ENCODE results near the gene SGPP1. TPM values are rescaled to one million over a fixed set of nuclear protein-coding genes. Genes with fewer than 3 reads are reported as not detected.
"Not testable (repeated sequence)": the region's sequence is repeated elsewhere in the genome, so short reads cannot be mapped to it uniquely, and the experiment has no call there.

The SGPP1 gene
- total RNA-seq, 2 experiments from 2014 or later = 10.1 to 10.6 TPM

GRCh38 chr14:63715360-63715759 lies 12.5 kb downstream of the SGPP1 start:
- DNase-seq = no peak
- CTCF ChIA-PET = no interaction called here
- H3K36me3 Mint-ChIP-seq (ENCODE audit: low read depth) = peaks cover 21% of the 10 kb centered on the region
- H3K27me3 Mint-ChIP-seq (ENCODE audit: low read depth) = no peaks in the 10 kb centered on the region
- peaks cover 14% of the 10 kb centered on the region for H3K9me3 Mint-ChIP-seq
- H3K27ac Mint-ChIP-seq = peak overlapping the region; percentile 24
- H3K4me3 Mint-ChIP-seq = no peak overlapping the region
- intact Hi-C loops (cut with micrococcal nuclease) = no loop called here
- H3K4me1 Mint-ChIP-seq (ENCODE audit: low read depth) = peaks cover 26% of the 10 kb centered on the region

GRCh38 chr14:63713764-63714163 lies 14.1 kb downstream of the SGPP1 start:
- CTCF ChIA-PET = no interaction called here
- Mint-ChIP-seq H3K4me3 (no peak overlapping the region), H3K36me3 (ENCODE audit: low read depth) (peaks cover 18% of the 10 kb centered on the region), H3K4me1 (ENCODE audit: low read depth) (peaks cover 30% of the 10 kb centered on the region), H3K27ac (no peak overlapping the region), H3K9me3 (peaks cover 14% of the 10 kb centered on the region), H3K27me3 (ENCODE audit: low read depth) (no peaks in the 10 kb centered on the region)
- DNase-seq = no peak
- intact Hi-C loops (cut with micrococcal nuclease) = loop anchor here (1.0 to 5.0 kb wide), 3 partner anchors 13 to 241 kb away; no protein-coding TSS in a partner anchor

DNA sequence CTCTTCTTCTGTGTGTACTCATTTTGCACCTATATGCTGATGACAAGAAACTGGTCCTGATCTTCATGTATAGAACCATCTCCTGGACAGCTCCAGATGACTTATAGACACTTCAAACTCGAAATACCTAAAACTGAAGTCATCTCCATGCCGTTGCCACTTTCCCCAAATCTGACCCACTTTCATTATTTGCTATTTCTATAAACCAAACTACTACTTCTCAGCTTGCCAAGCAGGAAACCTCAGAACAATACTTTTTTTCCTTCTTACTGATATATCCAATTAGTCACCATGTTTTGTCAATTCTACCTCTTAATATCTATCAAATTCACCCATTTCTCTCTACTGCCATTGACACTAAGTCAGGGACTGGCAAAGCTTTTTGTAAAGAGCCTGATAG lies 14.8 kb downstream of the SGPP1 start:
- Mint-ChIP-seq H3K36me3 (ENCODE audit: low read depth) (peaks cover 17% of the 10 kb centered on the region), H3K27me3 (ENCODE audit: low read depth) (no peaks in the 10 kb centered on the region), H3K27ac (peak overlapping the region; percentile 47), H3K4me1 (ENCODE audit: low read depth) (peaks cover 30% of the 10 kb centered on the region), H3K9me3 (peaks cover 10% of the 10 kb centered on the region), H3K4me3 (no peak overlapping the region)
- intact Hi-C loops (cut with micrococcal nuclease) = loop anchor here (1.0 to 5.0 kb wide), 3 partner anchors 13 to 241 kb away; no protein-coding TSS in a partner anchor
- DNase-seq = peak; percentile 34
- CTCF ChIA-PET = no interaction called here

DNA sequence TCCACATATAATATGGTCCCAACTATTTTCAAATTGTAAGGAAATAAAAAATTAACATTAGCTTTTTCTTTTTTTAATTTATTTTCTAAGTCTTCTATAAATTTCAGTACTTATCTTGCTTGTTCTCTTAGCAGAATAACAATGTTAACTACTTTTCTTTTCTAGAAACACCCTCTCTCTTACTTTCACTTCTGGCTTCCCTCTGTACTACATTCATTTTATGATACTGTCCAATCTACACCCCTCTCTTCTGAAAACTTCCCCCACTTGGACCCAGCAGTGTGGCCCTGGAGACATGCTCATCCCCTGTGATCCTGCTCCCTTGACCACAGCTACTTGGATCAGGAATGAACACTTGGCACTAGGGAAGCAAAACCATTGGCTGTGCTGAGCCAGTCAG lies 15.7 kb downstream of the SGPP1 start:
- Mint-ChIP-seq H3K9me3 (peaks cover 4% of the 10 kb centered on the region), H3K27me3 (ENCODE audit: low read depth) (no peaks in the 10 kb centered on the region), H3K36me3 (ENCODE audit: low read depth) (peaks cover 10% of the 10 kb centered on the region), H3K27ac (peak overlapping the region; percentile 28), H3K4me3 (peak overlapping the region; percentile 27), H3K4me1 (ENCODE audit: low read depth) (peaks cover 30% of the 10 kb centered on the region)
- CTCF ChIA-PET = interaction anchor here (0.7 kb wide), 1 partner anchor 20 kb away, joined by 3 read pairs; no protein-coding TSS in a partner anchor
- intact Hi-C loops (cut with micrococcal nuclease) = loop anchor here (2.0 to 5.0 kb wide), 2 partner anchors 61 to 240 kb away; no protein-coding TSS in a partner anchor
- DNase-seq = no peak

DNA sequence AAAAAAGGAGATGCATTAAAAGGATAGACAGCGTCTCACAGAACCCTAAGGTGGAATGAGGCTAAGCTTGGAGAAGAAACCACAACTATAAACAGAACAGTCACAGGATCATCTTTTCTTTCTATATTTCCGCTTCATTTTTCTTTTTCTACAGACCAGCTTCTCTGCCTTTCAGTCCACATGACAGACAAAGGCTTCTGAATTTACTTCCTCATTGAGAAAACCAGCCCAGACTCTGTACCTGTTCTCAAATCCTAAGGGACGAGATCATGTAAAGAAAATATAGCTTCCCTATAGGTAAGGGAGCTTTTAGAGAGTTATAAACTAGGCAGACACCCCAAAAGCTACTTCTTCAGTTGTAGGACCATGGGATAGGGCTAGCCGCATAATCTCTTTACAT lies 17.4 kb downstream of the SGPP1 start:
- no peak overlapping the region for H3K4me3 Mint-ChIP-seq
- no peak for DNase-seq
- H3K27me3 Mint-ChIP-seq (ENCODE audit: low read depth) = no peaks in the 10 kb centered on the region
- H3K4me1 Mint-ChIP-seq (ENCODE audit: low read depth) = peaks cover 34% of the 10 kb centered on the region
- intact Hi-C loops (cut with micrococcal nuclease) = loop anchor here (2.0 to 5.0 kb wide), 2 partner anchors 68 to 238 kb away; no protein-coding TSS in a partner anchor
- no peak overlapping the region for H3K27ac Mint-ChIP-seq
- CTCF ChIA-PET = interaction anchor here (0.6 to 1.9 kb wide), 3 partner anchors 16 to 66 kb away, joined by 3 to 6 read pairs (median 3); partner anchors contain the start of gene SGPP1
- peaks cover 2% of the 10 kb centered on the region for H3K36me3 Mint-ChIP-seq (ENCODE audit: low read depth)
- no peaks in the 10 kb centered on the region for H3K9me3 Mint-ChIP-seq

DNA sequence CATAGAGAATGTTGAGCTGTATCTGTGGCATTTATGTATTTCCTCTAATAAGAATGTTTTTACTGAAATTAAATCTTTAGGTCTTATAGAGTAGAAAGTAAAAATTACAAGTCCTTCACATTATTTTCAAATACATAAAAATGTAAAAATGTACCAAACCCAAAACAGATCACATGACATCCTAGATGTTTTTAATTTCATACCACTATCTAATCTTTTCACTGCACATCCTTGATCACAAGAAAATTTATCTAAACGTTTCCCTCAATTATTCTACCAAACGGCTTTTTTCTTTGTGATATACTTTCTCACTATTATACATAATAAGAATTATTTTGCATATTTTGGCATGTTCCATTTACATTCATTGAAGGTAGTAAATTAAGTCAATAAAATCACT lies 18.3 kb downstream of the SGPP1 start:
- Mint-ChIP-seq H3K4me3 (no peak overlapping the region), H3K36me3 (ENCODE audit: low read depth) (no peaks in the 10 kb centered on the region), H3K27ac (no peak overlapping the region), H3K9me3 (no peaks in the 10 kb centered on the region), H3K4me1 (ENCODE audit: low read depth) (peaks cover 34% of the 10 kb centered on the region), H3K27me3 (ENCODE audit: low read depth) (no peaks in the 10 kb centered on the region)
- intact Hi-C loops (cut with micrococcal nuclease) = no loop called here
- DNase-seq = no peak
- CTCF ChIA-PET = no interaction called here

GRCh38 chr14:63707216-63707615 lies 20.6 kb downstream of the SGPP1 start:
- Mint-ChIP-seq H3K36me3 (ENCODE audit: low read depth) (peaks cover 2% of the 10 kb centered on the region), H3K4me3 (no peak overlapping the region), H3K9me3 (no peaks in the 10 kb centered on the region), H3K4me1 (ENCODE audit: low read depth) (peaks cover 23% of the 10 kb centered on the region), H3K27ac (no peak overlapping the region), H3K27me3 (ENCODE audit: low read depth) (no peaks in the 10 kb centered on the region)
- intact Hi-C loops (cut with micrococcal nuclease) = no loop called here
- DNase-seq = no peak
- CTCF ChIA-PET = interaction anchor here (0.7 kb wide), 1 partner anchor 1116 kb away, joined by 5 read pairs; no protein-coding TSS in a partner anchor

DNA sequence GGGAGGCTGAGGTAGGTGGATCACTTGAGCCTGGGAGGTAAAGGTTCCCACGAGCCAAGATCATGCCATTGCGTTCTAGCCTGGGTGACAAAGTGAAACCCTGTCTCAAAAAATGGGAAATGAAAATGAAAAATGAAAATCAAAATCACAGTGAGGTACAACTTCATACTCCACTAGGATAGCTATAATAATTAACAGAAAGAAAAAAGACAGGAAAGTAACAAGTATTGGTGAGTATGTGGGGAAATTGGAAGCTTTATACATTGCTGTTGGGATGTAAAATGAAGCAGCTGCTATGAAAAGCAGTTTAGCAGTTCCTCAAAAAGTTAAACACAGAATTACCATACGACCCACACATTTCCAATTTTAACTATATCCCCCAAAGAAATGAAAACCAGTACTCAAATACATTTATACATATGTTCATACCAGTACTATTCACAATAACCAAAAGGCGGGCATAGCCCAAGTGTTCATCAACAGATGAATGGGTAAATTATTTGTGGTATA lies 22.2 kb downstream of the SGPP1 start:
- Mint-ChIP-seq H3K4me3 (no peak overlapping the region), H3K36me3 (ENCODE audit: low read depth) (peaks cover 4% of the 10 kb centered on the region), H3K27ac (no peak overlapping the region), H3K4me1 (ENCODE audit: low read depth) (peaks cover 27% of the 10 kb centered on the region), H3K9me3 (no peaks in the 10 kb centered on the region), H3K27me3 (ENCODE audit: low read depth) (no peaks in the 10 kb centered on the region)
- no peak for DNase-seq
- intact Hi-C loops (cut with micrococcal nuclease) = no loop called here
- CTCF ChIA-PET = no interaction called here

DNA sequence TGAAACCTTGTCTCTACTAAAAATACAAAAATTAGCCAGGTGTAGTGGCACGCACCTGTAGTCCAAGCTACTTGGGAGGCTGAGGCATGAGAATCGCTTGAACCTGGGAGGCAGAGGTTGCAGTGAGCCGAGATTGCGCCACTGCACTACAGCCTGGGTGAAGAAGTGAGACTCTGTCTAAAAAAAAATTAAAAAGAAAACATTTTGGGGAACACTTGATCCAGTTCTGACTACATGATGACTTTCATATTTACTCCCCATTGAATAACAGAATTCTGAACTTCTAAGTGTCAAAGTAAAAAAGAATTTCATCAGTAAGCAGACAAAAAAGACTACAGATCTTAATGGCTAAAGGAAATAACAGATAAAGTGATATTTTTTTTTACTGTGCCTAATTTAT lies 25.3 kb downstream of the SGPP1 start:
- intact Hi-C loops (cut with micrococcal nuclease); H3K4me3 Mint-ChIP-seq; DNase-seq; H3K27ac Mint-ChIP-seq; H3K36me3 Mint-ChIP-seq (ENCODE audit: low read depth); H3K9me3 Mint-ChIP-seq; CTCF ChIA-PET; H3K27me3 Mint-ChIP-seq (ENCODE audit: low read depth): not testable (repeated sequence)
- H3K4me1 Mint-ChIP-seq (ENCODE audit: low read depth) = peaks cover 27% of the 10 kb centered on the region

- no peaks in the 10 kb centered on the region for H3K9me3 Mint-ChIP-seq
- intact Hi-C loops (cut with micrococcal nuclease) = no loop called here
- no peak overlapping the region for H3K4me3 Mint-ChIP-seq
- no peaks in the 10 kb centered on the region for H3K27me3 Mint-ChIP-seq (ENCODE audit: low read depth)
- H3K36me3 Mint-ChIP-seq (ENCODE audit: low read depth) = peaks cover 4% of the 10 kb centered on the region
- no peak overlapping the region for H3K27ac Mint-ChIP-seq
- CTCF ChIA-PET = interaction anchor here (0.6 kb wide), 1 partner anchor 17 kb away, joined by 3 read pairs; no protein-coding TSS in a partner anchor
- no peak for DNase-seq
- peaks cover 32% of the 10 kb centered on the region for H3K4me1 Mint-ChIP-seq (ENCODE audit: low read depth)
Measured at GRCh38 chr14:63701606-63702299, 26.1 kb downstream of the SGPP1 start.

DNA sequence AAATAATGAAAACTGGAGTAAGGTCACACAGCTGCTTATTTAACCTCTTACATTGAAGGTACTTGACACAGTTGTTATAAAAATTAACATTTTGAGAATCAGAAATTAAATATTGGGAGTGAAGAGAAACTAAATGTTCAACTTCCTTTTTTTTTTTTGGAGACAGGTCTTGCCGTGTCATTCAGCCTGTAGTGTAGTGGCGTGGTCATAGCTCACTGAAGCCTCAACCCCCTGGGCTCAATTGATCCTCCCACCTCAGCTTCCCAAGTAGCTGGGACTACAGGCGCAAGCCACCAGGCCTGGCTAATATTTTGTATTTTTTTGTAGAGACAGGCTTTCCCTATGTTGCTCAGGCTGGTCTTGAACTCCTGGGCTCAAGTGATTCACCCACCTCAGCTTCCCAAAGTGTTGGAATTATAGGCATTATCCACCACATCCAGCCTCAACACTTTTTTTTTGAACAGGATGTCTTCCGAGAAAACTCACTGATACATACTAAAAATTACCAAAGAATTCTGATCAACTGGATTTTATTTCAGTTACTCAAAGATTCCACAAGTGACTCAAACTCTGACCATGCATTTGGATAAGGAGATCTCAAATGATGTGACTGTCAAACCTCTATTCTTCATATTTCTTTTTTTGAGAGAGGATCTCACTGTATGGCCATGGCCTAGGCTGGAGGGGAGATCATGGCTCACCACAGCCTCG lies 35.4 kb downstream of the SGPP1 start:
- CTCF ChIA-PET = interaction anchor here (0.6 to 1.2 kb wide), 3 partner anchors 20 to 44 kb away, joined by 3 to 7 read pairs (median 4); no protein-coding TSS in a partner anchor
- H3K27ac Mint-ChIP-seq = no peak overlapping the region
- no peaks in the 10 kb centered on the region for H3K27me3 Mint-ChIP-seq (ENCODE audit: low read depth)

GRCh38 chr14:63689132-63689531 lies 38.7 kb downstream of the SGPP1 start:
- Mint-ChIP-seq H3K27me3 (ENCODE audit: low read depth) (no peaks in the 10 kb centered on the region), H3K4me1 (ENCODE audit: low read depth) (peaks cover 5% of the 10 kb centered on the region), H3K36me3 (ENCODE audit: low read depth) (peaks cover 5% of the 10 kb centered on the region), H3K27ac (no peak overlapping the region), H3K4me3 (no peak overlapping the region), H3K9me3 (no peaks in the 10 kb centered on the region)
- CTCF ChIA-PET = no interaction called here
- no peak for DNase-seq
- intact Hi-C loops (cut with micrococcal nuclease) = no loop called here

More for the DNA sequence above, 35.4 kb downstream of the SGPP1 start:
- DNase-seq = no peak
- Mint-ChIP-seq H3K4me3 (no peak overlapping the region), H3K9me3 (no peaks in the 10 kb centered on the region), H3K36me3 (ENCODE audit: low read depth) (peaks cover 7% of the 10 kb centered on the region), H3K4me1 (ENCODE audit: low read depth) (peaks cover 5% of the 10 kb centered on the region)
- intact Hi-C loops (cut with micrococcal nuclease) = no loop called here
